Measurements from ENCODE around the gene TM9SF2. TPM values are rescaled to one million over a fixed set of nuclear protein-coding genes. Genes with fewer than 3 reads are reported as not detected.
A peak's percentile ranks its signal among the peaks of the same experiment; 100 is the strongest.

The TM9SF2 gene
- total and polyA plus RNA-seq, 11 donors, result 22.4 to 84.3 (median 68.2) TPM

DNA sequence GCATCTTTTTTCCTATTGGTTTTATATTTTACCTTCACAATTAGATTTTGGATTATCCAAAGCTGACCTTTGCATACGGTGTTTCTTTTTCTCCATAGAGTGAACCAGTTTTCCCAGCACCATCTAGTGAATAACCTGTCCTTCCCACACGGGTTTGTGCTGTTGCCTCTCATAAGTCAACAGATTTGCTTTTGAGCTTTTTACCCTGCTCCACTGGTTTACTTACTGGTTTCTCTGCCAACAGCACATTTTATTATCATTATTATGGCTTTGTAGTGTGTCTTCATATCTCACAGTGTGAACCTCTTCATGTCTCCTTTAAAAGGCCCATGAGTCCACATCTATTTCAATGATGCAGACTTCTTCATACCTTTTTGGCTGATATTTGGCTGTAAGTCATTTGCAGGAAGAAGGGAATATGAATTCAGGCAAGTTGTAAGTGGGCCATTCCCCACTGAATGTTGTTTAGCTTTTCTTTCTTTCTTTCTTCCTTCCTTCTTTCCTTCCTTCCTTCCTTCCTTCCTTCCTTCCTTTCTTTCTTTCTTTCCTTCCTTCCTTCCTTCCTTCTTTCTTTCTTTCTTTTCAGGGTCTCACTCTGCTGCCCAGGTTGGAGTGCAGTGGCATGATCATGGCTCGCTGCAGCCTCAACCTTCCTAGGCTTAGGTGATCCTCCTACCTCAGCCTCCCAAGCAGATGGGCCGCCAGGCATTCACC, 86.8 kb downstream of the TM9SF2 start:
- 95 to 99% (median 98%) methylated on average over 4 of the region's 4 CpGs for WGBS, 4 donors
- no peaks in the 10 kb centered on the region for H3K36me3 ChIP-seq
- H3K4me1 ChIP-seq, result peaks cover 0 to 17% (median 7%) of the 10 kb centered on the region in 12 donors
- DNase-seq (no peak), ATAC-seq (no peak)
- H3K4me3 ChIP-seq, result no peak overlapping the region
- H3K9me3 ChIP-seq, result no peaks in the 10 kb centered on the region
- no peak overlapping the region for H3K27ac ChIP-seq
- H3K27me3 ChIP-seq, result no peaks in the 10 kb centered on the region
- no peak for TF ChIP-seq POLR2A (IDR thresholded peaks at IDR 0.05)
- TF ChIP-seq, protein P1, sequence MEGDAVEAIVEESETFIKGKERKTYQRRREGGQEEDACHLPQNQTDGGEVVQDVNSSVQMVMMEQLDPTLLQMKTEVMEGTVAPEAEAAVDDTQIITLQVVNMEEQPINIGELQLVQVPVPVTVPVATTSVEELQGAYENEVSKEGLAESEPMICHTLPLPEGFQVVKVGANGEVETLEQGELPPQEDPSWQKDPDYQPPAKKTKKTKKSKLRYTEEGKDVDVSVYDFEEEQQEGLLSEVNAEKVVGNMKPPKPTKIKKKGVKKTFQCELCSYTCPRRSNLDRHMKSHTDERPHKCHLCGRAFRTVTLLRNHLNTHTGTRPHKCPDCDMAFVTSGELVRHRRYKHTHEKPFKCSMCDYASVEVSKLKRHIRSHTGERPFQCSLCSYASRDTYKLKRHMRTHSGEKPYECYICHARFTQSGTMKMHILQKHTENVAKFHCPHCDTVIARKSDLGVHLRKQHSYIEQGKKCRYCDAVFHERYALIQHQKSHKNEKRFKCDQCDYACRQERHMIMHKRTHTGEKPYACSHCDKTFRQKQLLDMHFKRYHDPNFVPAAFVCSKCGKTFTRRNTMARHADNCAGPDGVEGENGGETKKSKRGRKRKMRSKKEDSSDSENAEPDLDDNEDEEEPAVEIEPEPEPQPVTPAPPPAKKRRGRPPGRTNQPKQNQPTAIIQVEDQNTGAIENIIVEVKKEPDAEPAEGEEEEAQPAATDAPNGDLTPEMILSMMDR (IDR thresholded peaks at IDR 0.05), result no peak
- intact Hi-C loops (cut with DNase I), result no loop called here

GRCh38 chr13:99589575-99589974, 88.3 kb downstream of the TM9SF2 start:
- intact Hi-C loops (cut with DNase I), result no loop called here
- H3K27me3 ChIP-seq, result no peaks in the 10 kb centered on the region
- TF ChIP-seq, protein P1 (IDR thresholded peaks at IDR 0.05), result no peak
- TF ChIP-seq POLR2A (IDR thresholded peaks at IDR 0.05), result no peak
- DNase-seq (no peak), ATAC-seq (no peak)
- no peaks in the 10 kb centered on the region for H3K36me3 ChIP-seq
- no peak overlapping the region for H3K4me3 ChIP-seq
- 89 to 93% (median 92%) methylated on average over 6 of the region's 6 CpGs for WGBS, 4 donors
- H3K9me3 ChIP-seq, result no peaks in the 10 kb centered on the region
- H3K27ac ChIP-seq, result no peak overlapping the region
- peaks cover 0 to 17% (median 7%) of the 10 kb centered on the region in 12 donors for H3K4me1 ChIP-seq

DNA sequence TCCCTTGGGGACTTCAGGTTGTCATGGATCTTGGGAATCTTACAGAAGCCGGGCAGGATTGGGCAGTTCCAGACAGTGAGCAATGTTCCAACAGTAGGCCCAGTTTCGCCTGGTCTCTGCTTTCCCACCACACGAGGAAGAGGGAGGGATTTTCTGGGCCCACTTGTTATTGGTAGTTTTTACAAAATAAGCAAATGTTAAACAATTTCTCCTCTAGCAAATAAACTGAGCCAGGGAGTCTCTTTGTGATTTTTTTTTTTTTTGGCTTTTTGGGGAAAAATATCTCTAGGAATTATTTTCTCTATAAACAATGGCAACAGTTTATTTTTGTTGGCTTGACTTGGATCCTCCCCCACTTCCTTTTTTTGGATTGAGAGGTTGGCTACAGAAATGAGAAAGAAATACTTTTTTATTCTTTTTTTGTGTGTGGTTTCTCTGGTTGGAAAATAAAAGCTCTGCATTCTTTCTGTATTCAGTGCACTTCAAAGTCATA, 89.3 kb downstream of the TM9SF2 start:
- Histone ChIP-seq H3K4me3 (no peak overlapping the region), H3K9me3 (no peaks in the 10 kb centered on the region), H3K27me3 (no peaks in the 10 kb centered on the region), H3K4me1 (peaks cover 0 to 17% (median 7%) of the 10 kb centered on the region in 12 donors), H3K27ac (peak overlapping the region in 4 of 12 donors; percentile 11 to 61 (median 44)), H3K36me3 (no peaks in the 10 kb centered on the region)
- intact Hi-C loops (cut with DNase I), result no loop called here
- ATAC-seq, result peak in 3 of 4 donors; percentile 33 to 52 (median 44)
- DNase-seq, result no peak
- WGBS, 4 donors, result 41 to 62% (median 57%) methylated on average over 3 of the region's 3 CpGs
- TF ChIP-seq, protein P1 (IDR thresholded peaks at IDR 0.05), result no peak
- TF ChIP-seq POLR2A (IDR thresholded peaks at IDR 0.05), result no peak

DNA sequence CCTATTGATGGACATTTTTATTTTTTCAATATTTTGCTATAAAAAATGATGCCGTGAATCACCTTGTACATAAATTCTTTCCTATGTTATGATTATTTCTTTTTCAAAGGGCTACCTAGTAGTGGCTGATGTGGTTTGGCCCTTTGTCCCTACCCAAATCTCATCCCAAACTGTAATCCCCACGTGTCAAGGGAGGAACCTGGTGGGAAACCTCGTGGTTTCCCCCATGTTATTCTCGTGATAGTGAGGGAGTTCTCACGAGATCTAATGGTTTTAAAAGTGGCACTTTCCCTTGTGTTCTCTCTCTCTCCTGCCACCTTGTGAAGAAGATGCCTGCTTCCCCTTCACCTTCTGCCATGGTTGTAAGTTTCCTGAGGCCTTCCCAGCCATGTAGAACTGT, 94.9 kb downstream of the TM9SF2 start:
- intact Hi-C loops (cut with DNase I), result no loop called here
- WGBS, 4 donors, result 73 to 88% (median 84%) methylated on average over 5 of the region's 5 CpGs
- Histone ChIP-seq H3K27ac (no peak overlapping the region), H3K9me3 (no peaks in the 10 kb centered on the region), H3K4me1 (peaks cover 0 to 2% (median 0%) of the 10 kb centered on the region in 12 donors), H3K4me3 (no peak overlapping the region), H3K36me3 (no peaks in the 10 kb centered on the region), H3K27me3 (no peaks in the 10 kb centered on the region)
- ATAC-seq (no peak), DNase-seq (no peak)
- no peak for TF ChIP-seq POLR2A (IDR thresholded peaks at IDR 0.05)
- TF ChIP-seq, protein P1 (IDR thresholded peaks at IDR 0.05), result no peak

Data from heart left ventricle (tissue), 16 donors.